ENCODE measurements around the gene DGKI. TPM values are rescaled to one million over a fixed set of nuclear protein-coding genes. Genes with fewer than 3 reads are reported as not detected.

Gene DGKI
- total and polyA plus RNA-seq, 2 of the 13 experiments (the other 11 are each of a cell fraction or from before 2014, with no cell fraction given): 0.09 to 0.17 TPM

DNA sequence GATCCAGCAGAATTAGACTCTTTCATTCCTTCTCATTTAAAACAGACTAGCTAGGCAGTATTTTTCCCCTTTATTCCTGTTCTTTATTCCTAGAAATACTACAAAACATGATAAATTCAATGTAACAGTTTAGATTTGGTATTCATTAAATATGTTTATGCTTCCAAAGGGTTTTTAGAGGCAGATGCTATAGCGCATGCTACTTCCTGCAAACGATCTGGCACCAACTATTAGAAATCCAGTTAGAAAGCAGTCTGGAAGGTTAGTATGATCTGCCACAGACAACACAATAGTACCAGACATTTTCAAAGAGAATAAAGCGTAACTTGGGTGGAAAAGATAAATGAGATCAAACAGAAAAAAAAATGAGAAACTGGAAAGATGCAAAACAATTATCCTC is 439.7 kb downstream of the DGKI start:
- Histone ChIP-seq H3K4me2 (ENCODE audit: low read depth, low read length) (no peak overlapping the region), H3K36me3 (replicated peaks in 1 of 2; ENCODE audit: control insufficient read depth in 1 of 2, insufficient read depth in 2 of 2, low read length in 2 of 2) (no peaks in the 10 kb centered on the region), H3K27me3 (ENCODE audit: control insufficient read depth in 1 of 2, insufficient read depth in 2 of 2, low read length in 2 of 2) (0 out of 5 replicates have a peak, but pooled peaks cover 0 to 1% of the 10 kb centered on the region in 2 experiments), H3K79me2 (ENCODE audit: insufficient read depth, low read length) (no peaks in the 10 kb centered on the region), H3K4me1 (ENCODE audit: insufficient read depth, low read length) (no peaks in the 10 kb centered on the region), H4K20me1 (ENCODE audit: insufficient read depth, low read length) (no peaks in the 10 kb centered on the region), H3K27ac (ENCODE audit: extremely low read length, insufficient read depth, low read length) (no peak overlapping the region), H3K4me3 (replicated peaks in 1 of 3; ENCODE audit: insufficient read depth in 1 of 3, low read depth in 2 of 3, low read length in 3 of 3) (no peak overlapping the region), H3K9ac (ENCODE audit: insufficient read depth, low read depth, low read length) (no peak overlapping the region), H3K9me3 (ENCODE audit: low read length) (no peaks in the 10 kb centered on the region), H2AFZ (ENCODE audit: low read length) (no peak overlapping the region)
- WGBS (ENCODE audit: low lambda C conversion rate): 38% methylated on average over 3 of the region's 3 CpGs
- in situ Hi-C loops (cut with HindIII; ENCODE audit: extremely low pct_ligation_motif_present, low pct_unique_long_range_greater_than_20kb) (no loop called here), intact Hi-C loops (cut with micrococcal nuclease; ENCODE audit: unreplicated experiment) (no loop called here)
- DNase-seq (ENCODE audit: low spot score): no peak
- FAIRE-seq: no peak
- CTCF ChIA-PET (ENCODE audit: low intra/inter-chr PET ratio, low total read pairs): no interaction called here
- TF ChIP-seq ZNF768 (CRISPR knock-in tag; IDR thresholded peaks at IDR 0.05): no peak
- TF ChIP-seq ZNF383 (CRISPR knock-in tag; IDR thresholded peaks at IDR 0.05; ENCODE audit: borderline replicate concordance): no peak
- TF ChIP-seq RARG (CRISPR knock-in tag; IDR thresholded peaks at IDR 0.05; ENCODE audit: low read depth): no peak
- TF ChIP-seq, protein P1, sequence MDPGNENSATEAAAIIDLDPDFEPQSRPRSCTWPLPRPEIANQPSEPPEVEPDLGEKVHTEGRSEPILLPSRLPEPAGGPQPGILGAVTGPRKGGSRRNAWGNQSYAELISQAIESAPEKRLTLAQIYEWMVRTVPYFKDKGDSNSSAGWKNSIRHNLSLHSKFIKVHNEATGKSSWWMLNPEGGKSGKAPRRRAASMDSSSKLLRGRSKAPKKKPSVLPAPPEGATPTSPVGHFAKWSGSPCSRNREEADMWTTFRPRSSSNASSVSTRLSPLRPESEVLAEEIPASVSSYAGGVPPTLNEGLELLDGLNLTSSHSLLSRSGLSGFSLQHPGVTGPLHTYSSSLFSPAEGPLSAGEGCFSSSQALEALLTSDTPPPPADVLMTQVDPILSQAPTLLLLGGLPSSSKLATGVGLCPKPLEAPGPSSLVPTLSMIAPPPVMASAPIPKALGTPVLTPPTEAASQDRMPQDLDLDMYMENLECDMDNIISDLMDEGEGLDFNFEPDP (CRISPR knock-in tag; conservative IDR thresholded peaks at IDR 0.05): no peak
- no peak for TF ChIP-seq THAP11 (CRISPR knock-in tag; IDR thresholded peaks at IDR 0.05)
- no peak for TF ChIP-seq ZNF567 (CRISPR knock-in tag; IDR thresholded peaks at IDR 0.05; ENCODE audit: borderline replicate concordance)
- TF ChIP-seq NFRKB (IDR thresholded peaks at IDR 0.05): no peak
- no peak for TF ChIP-seq NR2F1 (CRISPR knock-in tag; IDR thresholded peaks at IDR 0.05)
- no peak for TF ChIP-seq ZC3H13 (CRISPR knock-in tag; IDR thresholded peaks at IDR 0.05)
- TF ChIP-seq ZNF350 (CRISPR knock-in tag; IDR thresholded peaks at IDR 0.05; ENCODE audit: borderline replicate concordance, low read depth): no peak
- TF ChIP-seq ZNF460 (CRISPR knock-in tag; IDR thresholded peaks at IDR 0.05; ENCODE audit: borderline replicate concordance): no peak
- no peak for TF ChIP-seq ZNF670 (CRISPR knock-in tag; IDR thresholded peaks at IDR 0.05; ENCODE audit: borderline replicate concordance)
- TF ChIP-seq, protein P2, sequence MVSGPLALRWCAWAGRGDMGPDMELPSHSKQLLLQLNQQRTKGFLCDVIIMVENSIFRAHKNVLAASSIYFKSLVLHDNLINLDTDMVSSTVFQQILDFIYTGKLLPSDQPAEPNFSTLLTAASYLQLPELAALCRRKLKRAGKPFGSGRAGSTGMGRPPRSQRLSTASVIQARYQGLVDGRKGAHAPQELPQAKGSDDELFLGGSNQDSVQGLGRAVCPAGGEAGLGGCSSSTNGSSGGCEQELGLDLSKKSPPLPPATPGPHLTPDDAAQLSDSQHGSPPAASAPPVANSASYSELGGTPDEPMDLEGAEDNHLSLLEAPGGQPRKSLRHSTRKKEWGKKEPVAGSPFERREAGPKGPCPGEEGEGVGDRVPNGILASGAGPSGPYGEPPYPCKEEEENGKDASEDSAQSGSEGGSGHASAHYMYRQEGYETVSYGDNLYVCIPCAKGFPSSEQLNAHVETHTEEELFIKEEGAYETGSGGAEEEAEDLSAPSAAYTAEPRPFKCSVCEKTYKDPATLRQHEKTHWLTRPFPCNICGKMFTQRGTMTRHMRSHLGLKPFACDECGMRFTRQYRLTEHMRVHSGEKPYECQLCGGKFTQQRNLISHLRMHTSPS (CRISPR knock-in tag; IDR thresholded peaks at IDR 0.05; ENCODE audit: low read depth): no peak
- no peak for TF ChIP-seq SOX13 (IDR thresholded peaks at IDR 0.05)
- no peak for TF ChIP-seq SOX13 (CRISPR knock-in tag; conservative IDR thresholded peaks at IDR 0.05 in 1 of 2, IDR thresholded peaks at IDR 0.05 in 1 of 2)
- TF ChIP-seq HMG20A (CRISPR knock-in tag; IDR thresholded peaks at IDR 0.05; ENCODE audit: borderline replicate concordance): no peak
- TF ChIP-seq ZNF160 (CRISPR knock-in tag; IDR thresholded peaks at IDR 0.05): no peak
- no peak for ATAC-seq
- BruUV-seq (replicated peaks): no TSS peak
- POLR2A ChIA-PET: no interaction called here
